Measurements from ENCODE around the gene HDAC11. TPM values are rescaled to one million over a fixed set of nuclear protein-coding genes. Genes with fewer than 3 reads are reported as not detected.

Gene HDAC11
- total RNA-seq, 1 experiment from 2014 or later, result 1.0 TPM

DNA sequence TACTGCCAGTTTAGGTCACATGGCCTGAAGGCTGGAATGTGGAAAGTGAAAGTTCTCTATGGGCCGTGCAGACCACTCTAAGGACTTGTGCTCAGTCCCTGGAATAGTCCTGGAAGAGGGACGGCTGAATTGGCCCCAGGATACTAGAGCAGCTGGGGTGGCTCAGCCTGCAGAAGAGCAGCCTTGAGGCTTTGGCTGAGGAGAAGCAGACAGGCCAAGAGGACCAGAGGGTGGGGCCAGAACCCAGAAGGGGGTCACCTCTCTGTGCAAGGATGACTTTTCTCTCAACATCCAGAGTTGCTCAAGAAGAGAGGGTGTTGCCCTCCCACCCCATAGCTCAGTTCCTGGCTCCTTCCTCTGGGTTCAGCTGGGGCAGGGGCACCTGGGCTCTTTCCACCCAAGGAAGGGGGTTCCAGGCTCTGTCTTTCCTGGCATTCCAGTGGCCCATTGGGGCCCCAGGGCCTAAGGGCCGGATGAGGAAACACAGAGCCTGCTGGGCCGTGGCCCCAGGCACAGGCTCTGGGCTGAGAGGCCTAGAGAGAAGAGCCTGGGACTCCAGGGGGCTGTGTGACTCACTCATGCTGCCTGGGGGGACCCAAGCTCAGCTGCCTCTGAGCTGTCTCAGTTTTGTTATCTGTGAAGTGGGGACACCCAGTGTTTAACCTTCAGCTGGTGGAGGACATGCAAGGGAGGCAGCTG, 60.3 kb downstream of the HDAC11 start:
- Histone ChIP-seq H3K27me3 (replicated peaks; ENCODE audit: insufficient read depth, low read depth, low read length, poor library complexity) (no peaks in the 10 kb centered on the region), H3K4me1 (ENCODE audit: insufficient read depth, low read length, poor library complexity, severe bottlenecking) (peaks cover 4% of the 10 kb centered on the region), H3K36me3 (ENCODE audit: insufficient read depth, low read length, poor library complexity, severe bottlenecking) (no peaks in the 10 kb centered on the region), H3K9me3 (ENCODE audit: low read depth, low read length, poor library complexity, severe bottlenecking) (no peaks in the 10 kb centered on the region), H3K27ac (ENCODE audit: low read depth, low read length, poor library complexity, severe bottlenecking) (no peak overlapping the region), H3K4me3 (ENCODE audit: low read depth, low read length, poor library complexity, severe bottlenecking) (no peak overlapping the region)
- CTCF ChIA-PET, result no interaction called here
- TF ChIP-seq, protein P1, sequence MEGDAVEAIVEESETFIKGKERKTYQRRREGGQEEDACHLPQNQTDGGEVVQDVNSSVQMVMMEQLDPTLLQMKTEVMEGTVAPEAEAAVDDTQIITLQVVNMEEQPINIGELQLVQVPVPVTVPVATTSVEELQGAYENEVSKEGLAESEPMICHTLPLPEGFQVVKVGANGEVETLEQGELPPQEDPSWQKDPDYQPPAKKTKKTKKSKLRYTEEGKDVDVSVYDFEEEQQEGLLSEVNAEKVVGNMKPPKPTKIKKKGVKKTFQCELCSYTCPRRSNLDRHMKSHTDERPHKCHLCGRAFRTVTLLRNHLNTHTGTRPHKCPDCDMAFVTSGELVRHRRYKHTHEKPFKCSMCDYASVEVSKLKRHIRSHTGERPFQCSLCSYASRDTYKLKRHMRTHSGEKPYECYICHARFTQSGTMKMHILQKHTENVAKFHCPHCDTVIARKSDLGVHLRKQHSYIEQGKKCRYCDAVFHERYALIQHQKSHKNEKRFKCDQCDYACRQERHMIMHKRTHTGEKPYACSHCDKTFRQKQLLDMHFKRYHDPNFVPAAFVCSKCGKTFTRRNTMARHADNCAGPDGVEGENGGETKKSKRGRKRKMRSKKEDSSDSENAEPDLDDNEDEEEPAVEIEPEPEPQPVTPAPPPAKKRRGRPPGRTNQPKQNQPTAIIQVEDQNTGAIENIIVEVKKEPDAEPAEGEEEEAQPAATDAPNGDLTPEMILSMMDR (conservative IDR thresholded peaks at IDR 0.05; ENCODE audit: low read depth, low read length), result no peak
- no peak for TF ChIP-seq EZH2 (IDR thresholded peaks at IDR 0.05; ENCODE audit: borderline replicate concordance, low read depth, low read length, poor library complexity, severe bottlenecking)
- no TSS peak for BruUV-seq (replicated peaks)
- POLR2A ChIA-PET (ENCODE audit: low non-redundant PET), result no interaction called here
- intact Hi-C loops (cut with micrococcal nuclease; ENCODE audit: unreplicated experiment), result no loop called here
- no peak for DNase-seq (ENCODE audit: low spot score)

DNA sequence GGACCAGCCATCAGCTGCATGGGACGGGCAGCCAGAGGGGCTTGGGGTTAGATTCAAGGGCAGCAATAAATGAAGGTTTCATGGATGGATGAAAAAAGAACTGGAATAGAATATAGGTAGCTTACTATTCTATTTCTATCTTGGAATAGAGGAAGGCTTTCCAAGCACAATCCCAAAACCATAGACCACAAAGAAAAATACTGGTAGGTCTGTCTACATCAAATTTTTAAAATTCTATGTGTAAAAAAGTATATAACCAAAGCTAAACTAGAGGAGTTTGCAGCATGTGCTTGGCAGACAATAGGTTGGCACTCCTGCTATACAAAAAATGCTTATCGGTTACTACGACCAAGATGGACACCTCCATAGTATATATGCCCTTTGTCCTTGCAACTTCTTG, 61.6 kb downstream of the HDAC11 start:
- H3K4me1 ChIP-seq (ENCODE audit: insufficient read depth, low read length, poor library complexity, severe bottlenecking), result peaks cover 2% of the 10 kb centered on the region
- DNase-seq (ENCODE audit: low spot score), result no peak
- CTCF ChIA-PET, result no interaction called here
- H3K27me3 ChIP-seq (replicated peaks; ENCODE audit: insufficient read depth, low read depth, low read length, poor library complexity), result no peaks in the 10 kb centered on the region
- no peak for TF ChIP-seq EZH2 (IDR thresholded peaks at IDR 0.05; ENCODE audit: borderline replicate concordance, low read depth, low read length, poor library complexity, severe bottlenecking)
- TF ChIP-seq, protein P1 (conservative IDR thresholded peaks at IDR 0.05; ENCODE audit: low read depth, low read length), result no peak
- intact Hi-C loops (cut with micrococcal nuclease; ENCODE audit: unreplicated experiment), result no loop called here
- H3K36me3 ChIP-seq (ENCODE audit: insufficient read depth, low read length, poor library complexity, severe bottlenecking), result no peaks in the 10 kb centered on the region
- H3K27ac ChIP-seq (ENCODE audit: low read depth, low read length, poor library complexity, severe bottlenecking), result no peak overlapping the region
- H3K9me3 ChIP-seq (ENCODE audit: low read depth, low read length, poor library complexity, severe bottlenecking), result no peaks in the 10 kb centered on the region
- BruUV-seq (replicated peaks), result no TSS peak
- POLR2A ChIA-PET (ENCODE audit: low non-redundant PET), result no interaction called here
- H3K4me3 ChIP-seq (ENCODE audit: low read depth, low read length, poor library complexity, severe bottlenecking), result no peak overlapping the region

DNA sequence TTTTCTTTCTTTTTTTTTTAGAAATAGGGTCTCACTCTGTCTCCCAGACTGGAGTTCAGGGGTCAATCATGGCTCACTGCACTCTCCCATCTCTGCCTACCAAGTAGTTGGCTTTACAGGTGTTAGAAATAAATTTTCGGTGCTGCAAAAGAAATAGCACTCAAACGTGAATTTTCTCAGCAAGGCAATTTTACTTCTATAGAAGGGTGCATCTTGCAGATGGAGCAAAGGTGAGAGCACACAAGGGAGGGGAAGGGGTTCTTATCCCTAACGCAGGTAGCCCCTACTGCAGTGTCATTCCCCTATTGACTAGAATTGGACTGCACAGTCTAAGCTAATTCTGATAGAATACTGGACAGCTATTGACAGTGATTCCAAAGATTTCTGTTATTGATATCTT, 62.0 kb downstream of the HDAC11 start:
- no TSS peak for BruUV-seq (replicated peaks)
- no peaks in the 10 kb centered on the region for H3K4me1 ChIP-seq (ENCODE audit: insufficient read depth, low read length, poor library complexity, severe bottlenecking)
- intact Hi-C loops (cut with micrococcal nuclease; ENCODE audit: unreplicated experiment), result no loop called here
- no peak overlapping the region for H3K4me3 ChIP-seq (ENCODE audit: low read depth, low read length, poor library complexity, severe bottlenecking)
- H3K27ac ChIP-seq (ENCODE audit: low read depth, low read length, poor library complexity, severe bottlenecking), result no peak overlapping the region
- TF ChIP-seq EZH2 (IDR thresholded peaks at IDR 0.05; ENCODE audit: borderline replicate concordance, low read depth, low read length, poor library complexity, severe bottlenecking), result no peak
- TF ChIP-seq, protein P1 (conservative IDR thresholded peaks at IDR 0.05; ENCODE audit: low read depth, low read length), result no peak
- POLR2A ChIA-PET (ENCODE audit: low non-redundant PET), result no interaction called here
- no peaks in the 10 kb centered on the region for H3K27me3 ChIP-seq (replicated peaks; ENCODE audit: insufficient read depth, low read depth, low read length, poor library complexity)
- H3K36me3 ChIP-seq (ENCODE audit: insufficient read depth, low read length, poor library complexity, severe bottlenecking), result no peaks in the 10 kb centered on the region
- DNase-seq (ENCODE audit: low spot score), result no peak
- CTCF ChIA-PET, result no interaction called here
- no peaks in the 10 kb centered on the region for H3K9me3 ChIP-seq (ENCODE audit: low read depth, low read length, poor library complexity, severe bottlenecking)
